Measurements from ENCODE around the gene SLAMF7. TPM values are rescaled to one million over a fixed set of nuclear protein-coding genes. Genes with fewer than 3 reads are reported as not detected.

SLAMF7 gene
- total and polyA plus RNA-seq, 10 of the 15 experiments (the other 5 are each of a cell fraction or from before 2014, with no cell fraction given): 66.6 to 284 (median 108) TPM

- in situ Hi-C loops (cut with MboI): no loop called here
- Histone ChIP-seq H2AFZ (ENCODE audit: control insufficient read depth, low read depth, low read length) (no peak overlapping the region), H3K4me2 (ENCODE audit: control insufficient read depth, insufficient read depth) (peak overlapping the region; percentile 88), H3K4me3 (peak overlapping the region; percentile 93), H3K9me3 (replicated peaks; ENCODE audit: control insufficient read depth, insufficient read depth, low read length) (no peaks in the 10 kb centered on the region), H3K27me3 (replicated peaks in 1 of 2; ENCODE audit: control insufficient read depth in 2 of 2, insufficient read depth in 2 of 2, low read length in 1 of 2) (no peaks in the 10 kb centered on the region), H3K36me3 (ENCODE audit: control insufficient read depth in 2 of 2, insufficient read depth in 2 of 2, low read length in 1 of 2) (peaks cover 2 to 4% of the 10 kb centered on the region in 2 experiments; a peak in 3 of 4 replicates), H3K4me1 (ENCODE audit: control insufficient read depth, insufficient read depth, low read length) (peaks cover 18% of the 10 kb centered on the region), H4K20me1 (ENCODE audit: control insufficient read depth, insufficient read depth) (peaks cover 7% of the 10 kb centered on the region; the same call in 1 of the 2 replicates), H3K9ac (ENCODE audit: control insufficient read depth, insufficient read depth, low read length) (peak overlapping the region; percentile 100), H3K79me2 (ENCODE audit: control insufficient read depth, insufficient read depth, low read length) (peaks cover 99% of the 10 kb centered on the region), H3K27ac (ENCODE audit: control insufficient read depth, insufficient read depth) (peak overlapping the region; percentile 100)
- SMC1A ChIA-PET (ENCODE audit: uncharacterized antibody, unreplicated experiment): interaction anchor here (0.6 to 7.6 kb wide), 24 partner anchors 12 to 280 kb away, joined by 3 to 82 read pairs (median 4); partner anchors contain the start of genes SLAMF1 and SLAMF7
- DNase-seq (ENCODE audit: low read depth, low spot score): no peak
- CTCF ChIA-PET: interaction anchor here (0.9 to 5.7 kb wide), 20 partner anchors 15 to 280 kb away, joined by 3 to 59 read pairs (median 8); partner anchors contain the start of genes SLAMF1 and SLAMF7
- no peak for FAIRE-seq
- POLR2A ChIA-PET: interaction anchor here (0.7 to 3.7 kb wide), 26 partner anchors 15 to 331 kb away, joined by 3 to 27 read pairs (median 6); partner anchors contain the start of genes SLAMF1 and TSTD1
- ATAC-seq: peak; percentile 39
- 1% methylated on average over 4 of the region's 4 CpGs for WGBS (ENCODE audit: insufficient coverage, insufficient replicate concordance, low lambda C conversion rate, missing lambda C conversion rate)
- RAD21 ChIA-PET (ENCODE audit: unreplicated experiment): interaction anchor here (0.8 to 5.4 kb wide), 37 partner anchors 16 to 362 kb away, joined by 3 to 42 read pairs (median 6); partner anchors contain the start of genes ARHGAP30, ITLN2, SLAMF1 and SLAMF7
- intact Hi-C loops (cut with micrococcal nuclease; ENCODE audit: unreplicated experiment): loop anchor here (5.0 kb wide), 1 partner anchor 61 kb away; the partner anchor contains the start of gene SLAMF1
- BruUV-seq (replicated peaks): no TSS peak
- no peak for TF ChIP-seq RB1 (IDR thresholded peaks at IDR 0.05; ENCODE audit: borderline replicate concordance)
- 0 out of 2 replicates have a peak, but pooled peaks have one; percentile 12 for TF ChIP-seq NBN (IDR thresholded peaks at IDR 0.05)
- peak; percentile 49; the same call in 1 of the 2 replicates for TF ChIP-seq YY1 (IDR thresholded peaks at IDR 0.05; ENCODE audit: low read depth, low read length)
- TF ChIP-seq POLR2A (IDR thresholded peaks at IDR 0.05; ENCODE audit: low read depth, low read length): 0 out of 2 replicates have a peak, but pooled peaks have one; percentile 17
- TF ChIP-seq ATF2 (IDR thresholded peaks at IDR 0.05; ENCODE audit: low read length): peak; percentile 37
- peak; percentile 63 for TF ChIP-seq MTA3 (IDR thresholded peaks at IDR 0.05; ENCODE audit: borderline replicate concordance, low read length)
- TF ChIP-seq SP1 (IDR thresholded peaks at IDR 0.05; ENCODE audit: low read depth, low read length): no peak
- TF ChIP-seq NKRF (conservative IDR thresholded peaks at IDR 0.05): 0 out of 2 replicates have a peak, but pooled peaks have one; percentile 10
- no peak for TF ChIP-seq SREBF2 (IDR thresholded peaks at IDR 0.05; ENCODE audit: low read length)
- TF ChIP-seq ATF7 (IDR thresholded peaks at IDR 0.05; ENCODE audit: low read depth): peak; percentile 56
- TF ChIP-seq EP300 (IDR thresholded peaks at IDR 0.05; ENCODE audit: borderline replicate concordance in 1 of 2, control insufficient read depth in 1 of 2, low read depth in 2 of 2, low read length in 2 of 2): 0 out of 4 replicates have a peak, but pooled peaks of 1 of the 2 experiments have one; percentile 5
- peak; percentile 66 for TF ChIP-seq MLLT1 (IDR thresholded peaks at IDR 0.05)
- 0 out of 2 replicates have a peak, but pooled peaks have one; percentile 17 for TF ChIP-seq CREB1 (IDR thresholded peaks at IDR 0.05; ENCODE audit: low read depth)
- TF ChIP-seq PML (IDR thresholded peaks at IDR 0.05; ENCODE audit: low read length): 0 out of 2 replicates have a peak, but pooled peaks have one; percentile 34
- TF ChIP-seq NR2C1 (IDR thresholded peaks at IDR 0.05): peak; percentile 11; the same call in 1 of the 2 replicates
- peak; percentile 18; the same call in 1 of the 2 replicates for TF ChIP-seq JUNB (IDR thresholded peaks at IDR 0.05)
- TF ChIP-seq SMAD5 (IDR thresholded peaks at IDR 0.05; ENCODE audit: low read depth): no peak
- 0 out of 2 replicates have a peak, but pooled peaks have one; percentile 5 for TF ChIP-seq HCFC1 (IDR thresholded peaks at IDR 0.05; ENCODE audit: low read length)
- peak; percentile 41; the same call in 1 of the 2 replicates for TF ChIP-seq RUNX3 (IDR thresholded peaks at IDR 0.05; ENCODE audit: low read length)
- 0 out of 2 replicates have a peak, but pooled peaks have one; percentile 35 for TF ChIP-seq EED (IDR thresholded peaks at IDR 0.05; ENCODE audit: low read depth)
- no peak for TF ChIP-seq MXI1 (IDR thresholded peaks at IDR 0.05; ENCODE audit: low read depth, low read length)
- TF ChIP-seq CREM (IDR thresholded peaks at IDR 0.05; ENCODE audit: low read depth): peak; percentile 8; the same call in 1 of the 2 replicates
These were observed 30.9 kb upstream of the SLAMF7 start for GRCh38 chr1:160708118-160708517.

All from GM12878 (cell line).